ENCODE results near the gene LAMA4. TPM values are rescaled to one million over a fixed set of nuclear protein-coding genes. Genes with fewer than 3 reads are reported as not detected.

The LAMA4 gene
- total RNA-seq, 1 experiment from 2014 or later = 11.9 TPM

GRCh38 chr6:112086744-112087135 is 167.6 kb downstream of the LAMA4 start:
- intact Hi-C loops (cut with micrococcal nuclease; ENCODE audit: unreplicated experiment) (loop anchor here (5.0 kb wide), 1 partner anchor 76 kb away; no protein-coding TSS in a partner anchor), in situ Hi-C loops (cut with HindIII; ENCODE audit: low pct_unique_long_range_greater_than_20kb, low sequenced_read_pairs) (no loop called here)
- Histone ChIP-seq H3K9me3 (ENCODE audit: control insufficient read depth, insufficient read depth, low read depth, low read length) (no peaks in the 10 kb centered on the region), H3K4me1 (ENCODE audit: control insufficient read depth, insufficient read depth, low read length) (peaks cover 10% of the 10 kb centered on the region; the same call in 1 of the 2 replicates), H3K4me3 (ENCODE audit: low read depth in 2 of 2, low read length in 2 of 2) (peak overlapping the region; percentile 92 to 94), H3K36me3 (ENCODE audit: control insufficient read depth, insufficient read depth, low read length) (peaks cover 14% of the 10 kb centered on the region), H3K27ac (ENCODE audit: low read length) (peak overlapping the region; percentile 94), H3K27me3 (ENCODE audit: control insufficient read depth, insufficient read depth, low read length) (0 out of 2 replicates have a peak, but pooled peaks cover 4% of the 10 kb centered on the region)
- ATAC-seq = peak; percentile 59
- no peak for DNase-seq (ENCODE audit: low read depth, low spot score)
- no peak for TF ChIP-seq POLR2AphosphoS5 (IDR thresholded peaks at IDR 0.05; ENCODE audit: low read depth, low read length)
- TF ChIP-seq REST (IDR thresholded peaks at IDR 0.05; ENCODE audit: insufficient read depth in 1 of 2, low read depth in 2 of 2, low read length in 1 of 2) = no peak
- no peak; the same call in 1 of the 2 replicates for TF ChIP-seq CTCF (IDR thresholded peaks at IDR 0.05)
- TF ChIP-seq TCF7L2 (IDR thresholded peaks at IDR 0.05; ENCODE audit: low read depth, low read length) = no peak
- no peak for TF ChIP-seq SIN3A (IDR thresholded peaks at IDR 0.05; ENCODE audit: borderline replicate concordance, insufficient read depth, low read depth, low read length)
- no TSS peak for BruUV-seq (replicated peaks)
- POLR2A ChIA-PET = interaction anchor here (0.8 kb wide), 1 partner anchor 58 kb away, joined by 3 read pairs; no protein-coding TSS in a partner anchor
- CTCF ChIA-PET = interaction anchor here (0.5 to 0.6 kb wide), 3 partner anchors 22 to 1560 kb away, joined by 3 to 8 read pairs (median 6); no protein-coding TSS in a partner anchor

- no peaks in the 10 kb centered on the region for H3K9me3 ChIP-seq (ENCODE audit: control insufficient read depth, insufficient read depth, low read depth, low read length)
- H3K36me3 ChIP-seq (ENCODE audit: control insufficient read depth, insufficient read depth, low read length) = peaks cover 20% of the 10 kb centered on the region
- in situ Hi-C loops (cut with HindIII; ENCODE audit: low pct_unique_long_range_greater_than_20kb, low sequenced_read_pairs) (no loop called here), intact Hi-C loops (cut with micrococcal nuclease; ENCODE audit: unreplicated experiment) (loop anchor here (5.0 kb wide), 1 partner anchor 77 kb away; no protein-coding TSS in a partner anchor)
- DNase-seq (ENCODE audit: low read depth, low spot score) (no peak), ATAC-seq (no peak)
- POLR2A ChIA-PET = no interaction called here
- no peak for TF ChIP-seq REST (IDR thresholded peaks at IDR 0.05; ENCODE audit: insufficient read depth in 1 of 2, low read depth in 2 of 2, low read length in 1 of 2)
- no peak for TF ChIP-seq POLR2AphosphoS5 (IDR thresholded peaks at IDR 0.05; ENCODE audit: low read depth, low read length)
- TF ChIP-seq CTCF (IDR thresholded peaks at IDR 0.05) = no peak
- no peak for TF ChIP-seq TCF7L2 (IDR thresholded peaks at IDR 0.05; ENCODE audit: low read depth, low read length)
- TF ChIP-seq SIN3A (IDR thresholded peaks at IDR 0.05; ENCODE audit: borderline replicate concordance, insufficient read depth, low read depth, low read length) = no peak
- 0 out of 2 replicates have a peak, but pooled peaks cover 4% of the 10 kb centered on the region for H3K27me3 ChIP-seq (ENCODE audit: control insufficient read depth, insufficient read depth, low read length)
- H3K4me3 ChIP-seq (ENCODE audit: low read depth in 2 of 2, low read length in 2 of 2) = no peak overlapping the region
- H3K4me1 ChIP-seq (ENCODE audit: control insufficient read depth, insufficient read depth, low read length) = peaks cover 10% of the 10 kb centered on the region; the same call in 1 of the 2 replicates
- CTCF ChIA-PET = interaction anchor here (0.5 to 0.6 kb wide), 2 partner anchors 77 to 492 kb away, joined by 3 to 5 read pairs; no protein-coding TSS in a partner anchor
- no peak overlapping the region for H3K27ac ChIP-seq (ENCODE audit: low read length)
- BruUV-seq (replicated peaks) = no TSS peak
Measured at GRCh38 chr6:112085286-112086065, 168.9 kb downstream of the LAMA4 start.

Measured in Panc1 (cell line).